Stomach (tissue), 9 donors: ENCODE results near the gene CORO7. TPM values are rescaled to one million over a fixed set of nuclear protein-coding genes. Genes with fewer than 3 reads are reported as not detected.

Experiments
- DNase-seq, 2 donors: peaks; one replicate each; pipeline versions ENCODE4 v3.0.0 to v3.0.0-alpha.2; 2013 to 2019
- H3K27ac ChIP-seq, 5 donors: fragments of 200-600 bp in 4 of 5; sonication (generic) in 4 of 5; one replicate each; pipeline ENCODE4 v1.5.1; 2013 to 2019; ENCODE audit warnings: mild to moderate bottlenecking in 1 of 5, moderate library complexity in 1 of 5
- H3K27me3 ChIP-seq, 3 donors: fragments of 200-600 bp; sonication (generic); one replicate each; pipeline ENCODE4 v1.5.1; 2017 to 2019; ENCODE audit warnings: mixed run types in 1 of 3
- H3K36me3 ChIP-seq, 4 donors: fragments of 200-600 bp; sonication (generic); 1 replicate in 3 of 4; 2 replicates in 1 of 4; pipeline ENCODE4 v1.5.1; 2016 to 2019
- H3K4me1 ChIP-seq, 4 donors: fragments of 200-600 bp; sonication (generic); one replicate each; pipeline ENCODE4 v1.5.1; 2016 to 2019
- H3K4me3 ChIP-seq, 4 donors: fragments of 200-600 bp; sonication (generic) in 3 of 4; one replicate each; pipeline ENCODE4 v1.5.1; 2016 to 2019; ENCODE audit warnings: mild to moderate bottlenecking in 1 of 4
- H3K9me3 ChIP-seq, 4 donors: fragments of 200-600 bp; sonication (generic); one replicate each; pipeline ENCODE4 v1.5.1; 2016 to 2019
- CTCF ChIP-seq, 7 experiments: fragments of 450-650 bp in 4 of 7; fragments of 200-600 bp in 3 of 7; sonication (generic) in 3 of 7; IDR thresholded peaks; one replicate each; pipeline ENCODE4 v1.5.1; 2016 to 2019; ENCODE audit warnings: antibody characterized with exemption in 7 of 7, control low read depth in 2 of 7, mild to moderate bottlenecking in 1 of 7
- EP300 ChIP-seq: sonication (generic); formaldehyde crosslinking; IDR thresholded peaks from one replicate; pipeline ENCODE4 v1.6.1; 2017; ENCODE audit warnings: antibody characterized with exemption
- POLR2A ChIP-seq, 4 donors: fragments of 450-650 bp; IDR thresholded peaks; one replicate each; pipeline ENCODE4 v1.6.1; 2016; ENCODE audit warnings: antibody characterized with exemption in 4 of 4, control low read depth in 2 of 4, mild to moderate bottlenecking in 1 of 4, moderate library complexity in 1 of 4
- POLR2AphosphoS5 ChIP-seq, 3 donors: sonication (generic); formaldehyde crosslinking; IDR thresholded peaks; one replicate each; pipeline ENCODE4 v1.6.1; 2016; ENCODE audit warnings: antibody characterized with exemption in 3 of 3
- WGBS, 5 donors: extraction: QIAGEN DNeasy Blood & Tissue Kit in 3 of 5; methylation state at CpG; one replicate each; pipeline versions ENCODE4 v1.1.5 to v1.1.7; 2013 to 2018; 5-methylcytosine and 5-hydroxymethylcytosine counted together
- intact Hi-C: fragments of 100-400 bp; cut with DNase I; formaldehyde crosslinking; loops from one replicate; pipeline ENCODE4 v1.15.1; 2023; ENCODE audit warnings: low total_unique reads
- polyA plus RNA-seq, 3 donors: library from polyadenylated mRNA; stranded (reverse); fragments of 200-250 nt; gene quantifications; one replicate each; pipeline ENCODE4 v1.2.3, GENCODE V29; 2013
- total RNA-seq, 5 donors: library from RNA; depleted of rRNA; stranded (reverse); fragments of >200 nt; gene quantifications; one replicate each; pipeline versions ENCODE4 v1.1.0 to v1.2.3, GENCODE V29; 2014 to 2016
- donor health status: healthy with polysubstance abuse.
- donor health status: Bipolar disorder and iron deficiency.
- donor health status: healthy.

The CORO7 gene
- total and polyA plus RNA-seq, 8 donors = 12.5 to 173 (median 17.3) TPM

GRCh38 chr16:4376126-4376892, 40.1 kb downstream of the CORO7 start:
- Histone ChIP-seq H3K36me3 (peaks cover 8 to 19% (median 14%) of the 10 kb centered on the region in 4 donors), H3K27ac (peak overlapping the region; percentile 50 to 93 (median 86)), H3K9me3 (no peaks in the 10 kb centered on the region), H3K27me3 (no peaks in the 10 kb centered on the region), H3K4me1 (peaks cover 76 to 95% (median 89%) of the 10 kb centered on the region in 4 donors), H3K4me3 (peak overlapping the region in 3 of 4 donors; percentile 12 to 14 (median 14))
- peak; percentile 85 to 96 for DNase-seq
- TF ChIP-seq EP300 (no peak), CTCF (IDR thresholded peaks at IDR 0.05) (no peak), POLR2AphosphoS5 (IDR thresholded peaks at IDR 0.05) (peak; percentile 35 to 63 (median 46)), POLR2A (IDR thresholded peaks at IDR 0.05) (no peak)
- 18 to 51% (median 26%) methylated on average over 4 to 31 of the region's 31 CpGs for WGBS, 5 donors
- intact Hi-C loops = no loop called here

GRCh38 chr16:4375717-4376116, 40.7 kb downstream of the CORO7 start:
- Histone ChIP-seq H3K9me3 (no peaks in the 10 kb centered on the region), H3K27ac (peak overlapping the region; percentile 50 to 93 (median 86)), H3K4me1 (peaks cover 82 to 98% (median 92%) of the 10 kb centered on the region in 4 donors), H3K27me3 (no peaks in the 10 kb centered on the region), H3K4me3 (peak overlapping the region in 3 of 4 donors; percentile 12 to 14 (median 14)), H3K36me3 (peaks cover 5 to 13% (median 8%) of the 10 kb centered on the region in 4 donors)
- DNase-seq = no peak
- intact Hi-C loops = no loop called here
- TF ChIP-seq CTCF (IDR thresholded peaks at IDR 0.05) (no peak), EP300 (no peak)
- 58 to 81% (median 66%) methylated on average over 12 to 15 of the region's 15 CpGs for WGBS, 5 donors

- Histone ChIP-seq H3K4me1 (peaks cover 83 to 95% (median 94%) of the 10 kb centered on the region in 4 donors), H3K27me3 (no peaks in the 10 kb centered on the region), H3K4me3 (peak overlapping the region; percentile 55 to 76 (median 66)), H3K27ac (peak overlapping the region; percentile 66 to 93 (median 86)), H3K9me3 (no peaks in the 10 kb centered on the region), H3K36me3 (peaks cover 0 to 5% (median under 1%) of the 10 kb centered on the region in 4 donors)
- TF ChIP-seq POLR2AphosphoS5 (IDR thresholded peaks at IDR 0.05) (peak in 2 of 3 donors; percentile 36 to 65), EP300 (no peak), CTCF (IDR thresholded peaks at IDR 0.05) (no peak)
- 21 to 39% (median 27%) methylated on average over 27 to 30 of the region's 30 CpGs for WGBS, 5 donors
- DNase-seq = peak; percentile 83 to 92
- intact Hi-C loops = no loop called here
These were observed 42.3 kb downstream of the CORO7 start for GRCh38 chr16:4373909-4374742.

- H3K27ac ChIP-seq = peak overlapping the region; percentile 72 to 93 (median 86)
- no peak for TF ChIP-seq EP300
- no peak for TF ChIP-seq POLR2AphosphoS5 (IDR thresholded peaks at IDR 0.05)
- no peak for TF ChIP-seq CTCF (IDR thresholded peaks at IDR 0.05)
- no peak for TF ChIP-seq POLR2A (IDR thresholded peaks at IDR 0.05)
- no peak for DNase-seq
- peaks cover 0 to 4% (median 0%) of the 10 kb centered on the region in 4 donors for H3K36me3 ChIP-seq
- WGBS, 5 donors = 18 to 32% (median 24%) methylated on average over 2 to 9 of the region's 9 CpGs
- no peaks in the 10 kb centered on the region for H3K27me3 ChIP-seq
- H3K9me3 ChIP-seq = no peaks in the 10 kb centered on the region
- H3K4me3 ChIP-seq = peak overlapping the region; percentile 55 to 76 (median 66)
- intact Hi-C loops = no loop called here
- peaks cover 82 to 94% (median 90%) of the 10 kb centered on the region in 4 donors for H3K4me1 ChIP-seq
These were observed 43.0 kb downstream of the CORO7 start for GRCh38 chr16:4373356-4373908.
